ENCODE results near the gene UST.

DNA sequence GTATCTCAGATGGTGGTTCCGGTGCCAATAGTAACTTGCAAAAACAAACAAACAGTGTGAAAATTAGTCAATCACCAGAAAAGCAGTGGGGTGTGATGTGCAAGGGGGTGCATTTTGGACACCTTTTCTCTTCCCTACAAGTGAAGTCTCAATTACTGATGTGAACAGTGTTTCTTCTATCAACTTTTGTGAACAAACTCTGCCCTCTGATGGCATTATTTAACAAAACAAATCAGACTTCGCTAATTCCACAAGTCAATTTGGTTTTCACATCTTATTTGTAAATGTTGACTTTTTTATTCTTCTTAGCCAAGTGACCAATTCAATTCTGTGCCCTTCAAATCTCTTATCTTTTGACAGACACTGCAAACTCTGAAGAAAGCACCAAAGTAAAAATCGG lies 212.2 kb downstream of the UST start:
- TF ChIP-seq ZNF668 (CRISPR knock-in tag; IDR thresholded peaks at IDR 0.05) (no peak), EZH2 (IDR thresholded peaks at IDR 0.05; ENCODE audit: borderline replicate concordance, low read depth, low read length) (no peak), HCFC1 (IDR thresholded peaks at IDR 0.05; ENCODE audit: low read depth, low read length) (no peak), JUND (IDR thresholded peaks at IDR 0.05; ENCODE audit: borderline replicate concordance, low read depth, low read length) (no peak), JUND (tag; IDR thresholded peaks at IDR 0.05; ENCODE audit: borderline replicate concordance, low read depth, low read length) (no peak), RB1 (IDR thresholded peaks at IDR 0.05; ENCODE audit: low read depth) (no peak), POLR2A (conservative IDR thresholded peaks at IDR 0.05) (no peak), HDAC2 (IDR thresholded peaks at IDR 0.05) (no peak), HDAC6 (IDR thresholded peaks at IDR 0.05; ENCODE audit: low read depth, low read length) (no peak), ZNF766 (CRISPR knock-in tag; conservative IDR thresholded peaks at IDR 0.05) (no peak)
- TF ChIP-seq, protein P1, sequence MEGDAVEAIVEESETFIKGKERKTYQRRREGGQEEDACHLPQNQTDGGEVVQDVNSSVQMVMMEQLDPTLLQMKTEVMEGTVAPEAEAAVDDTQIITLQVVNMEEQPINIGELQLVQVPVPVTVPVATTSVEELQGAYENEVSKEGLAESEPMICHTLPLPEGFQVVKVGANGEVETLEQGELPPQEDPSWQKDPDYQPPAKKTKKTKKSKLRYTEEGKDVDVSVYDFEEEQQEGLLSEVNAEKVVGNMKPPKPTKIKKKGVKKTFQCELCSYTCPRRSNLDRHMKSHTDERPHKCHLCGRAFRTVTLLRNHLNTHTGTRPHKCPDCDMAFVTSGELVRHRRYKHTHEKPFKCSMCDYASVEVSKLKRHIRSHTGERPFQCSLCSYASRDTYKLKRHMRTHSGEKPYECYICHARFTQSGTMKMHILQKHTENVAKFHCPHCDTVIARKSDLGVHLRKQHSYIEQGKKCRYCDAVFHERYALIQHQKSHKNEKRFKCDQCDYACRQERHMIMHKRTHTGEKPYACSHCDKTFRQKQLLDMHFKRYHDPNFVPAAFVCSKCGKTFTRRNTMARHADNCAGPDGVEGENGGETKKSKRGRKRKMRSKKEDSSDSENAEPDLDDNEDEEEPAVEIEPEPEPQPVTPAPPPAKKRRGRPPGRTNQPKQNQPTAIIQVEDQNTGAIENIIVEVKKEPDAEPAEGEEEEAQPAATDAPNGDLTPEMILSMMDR (IDR thresholded peaks at IDR 0.05 in 2 of 3, conservative IDR thresholded peaks at IDR 0.05 in 1 of 3; ENCODE audit: insufficient read depth in 2 of 3, low read depth in 1 of 3, low read length in 3 of 3) = no peak
- TF ChIP-seq, protein P2, sequence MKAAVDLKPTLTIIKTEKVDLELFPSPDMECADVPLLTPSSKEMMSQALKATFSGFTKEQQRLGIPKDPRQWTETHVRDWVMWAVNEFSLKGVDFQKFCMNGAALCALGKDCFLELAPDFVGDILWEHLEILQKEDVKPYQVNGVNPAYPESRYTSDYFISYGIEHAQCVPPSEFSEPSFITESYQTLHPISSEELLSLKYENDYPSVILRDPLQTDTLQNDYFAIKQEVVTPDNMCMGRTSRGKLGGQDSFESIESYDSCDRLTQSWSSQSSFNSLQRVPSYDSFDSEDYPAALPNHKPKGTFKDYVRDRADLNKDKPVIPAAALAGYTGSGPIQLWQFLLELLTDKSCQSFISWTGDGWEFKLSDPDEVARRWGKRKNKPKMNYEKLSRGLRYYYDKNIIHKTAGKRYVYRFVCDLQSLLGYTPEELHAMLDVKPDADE (conservative IDR thresholded peaks at IDR 0.05; ENCODE audit: control insufficient read depth, low read depth, low read length) = no peak
